Neural cell (in vitro differentiated cells): ENCODE measurements around the gene CDH12. TPM values are rescaled to one million over a fixed set of nuclear protein-coding genes. Genes with fewer than 3 reads are reported as not detected.

ENCODE experiments used
- H2AFZ ChIP-seq: fragments of 200-600, 300-800 bp; sonication (generic), shearing (Covaris generic); 2 replicates; pipeline ENCODE4 v1.6.0; 2014; ENCODE audit warnings: low read depth, mild to moderate bottlenecking, antibody characterized with exemption, low read length, moderate library complexity
- H3F3A ChIP-seq: fragments of 200-600 bp; shearing (Covaris generic); 2 replicates; pipeline ENCODE4 v1.6.1; 2016; ENCODE audit warnings: mild to moderate bottlenecking, moderate library complexity, mixed read lengths, antibody characterized with exemption, low read length; ENCODE audit not compliant: insufficient read depth, poor library complexity, severe bottlenecking
- H3K27ac ChIP-seq: fragments of 200-600, 300-800 bp; sonication (generic), shearing (Covaris generic); 2 replicates; pipeline ENCODE4 v1.5.1; 2014; ENCODE audit warnings: mild to moderate bottlenecking, low read length, moderate library complexity
- H3K27me3 ChIP-seq: fragments of 300-800, 200-600 bp; sonication (generic), shearing (Covaris generic); 2 replicates; pipeline ENCODE4 v1.6.0; 2014; ENCODE audit warnings: mild to moderate bottlenecking, low read depth, low read length, moderate library complexity; ENCODE audit not compliant: insufficient read depth
- H3K36me3 ChIP-seq: fragments of 300-800, 200-600 bp; sonication (generic), shearing (Covaris generic); 2 replicates; pipeline ENCODE4 v1.5.1; 2014; ENCODE audit warnings: mild to moderate bottlenecking, antibody characterized with exemption, low read length, moderate library complexity; ENCODE audit not compliant: insufficient read depth
- H3K4me2 ChIP-seq: fragments of 300-800, 200-600 bp; sonication (generic), shearing (Covaris generic); 2 replicates; pipeline ENCODE4 v1.6.0; 2014; ENCODE audit warnings: mild to moderate bottlenecking, low read length
- H3K4me3 ChIP-seq: fragments of 300-800, 200-600 bp; sonication (generic), shearing (Covaris generic); 2 replicates; pipeline ENCODE4 v1.5.1; 2014; ENCODE audit warnings: mild to moderate bottlenecking, low read length, moderate library complexity
- H3K79me2 ChIP-seq: fragments of 200-600 bp; shearing (Covaris generic); replicated peaks from 2 replicates; pipeline ENCODE4 v1.6.0; 2014; ENCODE audit warnings: mild to moderate bottlenecking, low read length, moderate library complexity; ENCODE audit not compliant: insufficient read depth
- H3K9ac ChIP-seq: fragments of 300-800, 200-600 bp; sonication (generic), shearing (Covaris generic); 2 replicates; pipeline ENCODE4 v1.6.1; 2016; ENCODE audit warnings: mild to moderate bottlenecking, low read length, mixed read lengths
- H3K9me2 ChIP-seq: fragments of 200-600 bp; shearing (Covaris generic); 2 replicates; pipeline ENCODE4 v1.6.1; 2016; ENCODE audit warnings: mild to moderate bottlenecking, low read length, mixed read lengths; ENCODE audit not compliant: insufficient read depth
- H3K9me3 ChIP-seq: fragments of 200-600, 300-800 bp; sonication (generic), shearing (Covaris generic); 2 replicates; pipeline ENCODE4 v1.6.1; 2016; ENCODE audit warnings: mild to moderate bottlenecking, mixed run types, low read length, moderate library complexity, mixed read lengths
- H4K20me1 ChIP-seq: fragments of 200-600 bp; shearing (Covaris generic); 2 replicates; pipeline ENCODE4 v1.6.1; 2016; ENCODE audit warnings: mild to moderate bottlenecking, mixed run types; ENCODE audit not compliant: insufficient read depth
- EP300 ChIP-seq: fragments of 450-650 bp; conservative IDR thresholded peaks from 2 replicates; pipeline ENCODE4 v1.6.1; 2014; ENCODE audit warnings: antibody characterized with exemption, mild to moderate bottlenecking, moderate library complexity; ENCODE audit not compliant: poor library complexity, severe bottlenecking
- EZH2 ChIP-seq: fragments of 200-600, 300-800 bp; shearing (Covaris generic), sonication (generic); IDR thresholded peaks from 2 replicates; pipeline ENCODE4 v1.6.1; 2014; ENCODE audit warnings: antibody characterized with exemption, low read length, borderline replicate concordance, mild to moderate bottlenecking; ENCODE audit not compliant: insufficient read depth, poor library complexity, severe bottlenecking
- MXI1 ChIP-seq: fragments of 450-650 bp; conservative IDR thresholded peaks from 2 replicates; pipeline ENCODE4 v1.6.1; 2014; ENCODE audit warnings: antibody characterized with exemption, mild to moderate bottlenecking; ENCODE audit not compliant: poor library complexity, severe bottlenecking
- POLR2AphosphoS5 ChIP-seq: IDR thresholded peaks from 2 replicates; pipeline ENCODE4 v1.6.1; 2012
- RAD21 ChIP-seq: fragments of 450-650 bp; conservative IDR thresholded peaks from 2 replicates; pipeline ENCODE4 v1.6.1; 2014; ENCODE audit warnings: antibody characterized with exemption, mild to moderate bottlenecking, moderate library complexity
- SMC3 ChIP-seq: fragments of 450-650 bp; conservative IDR thresholded peaks from 2 replicates; pipeline ENCODE4 v1.6.1; 2014; ENCODE audit warnings: antibody characterized with exemption, mild to moderate bottlenecking, moderate library complexity; ENCODE audit not compliant: poor library complexity
- TAF1 ChIP-seq: IDR thresholded peaks from 2 replicates; pipeline ENCODE4 v1.6.1; 2012; ENCODE audit warnings: low read depth
- polyA plus RNA-seq: library from polyadenylated mRNA; depleted of rRNA; stranded (reverse); fragments of >200 nt; gene quantifications from 2 replicates; pipeline ENCODE4 v1.2.3, GENCODE V29; 2014
- TF ChIP-seq, protein P1 (sequence below): IDR thresholded peaks from 2 replicates; pipeline ENCODE4 v1.6.1; 2012; ENCODE audit warnings: borderline replicate concordance
- TF ChIP-seq, protein P2 (sequence below): fragments of 450-650 bp; IDR thresholded peaks from 2 replicates; pipeline ENCODE4 v1.5.1; 2014; ENCODE audit warnings: antibody characterized with exemption, mild to moderate bottlenecking, moderate library complexity; ENCODE audit not compliant: poor library complexity, severe bottlenecking

Gene CDH12
- polyA plus RNA-seq, 1 donor from 2014 or later, result 2.1 TPM

DNA sequence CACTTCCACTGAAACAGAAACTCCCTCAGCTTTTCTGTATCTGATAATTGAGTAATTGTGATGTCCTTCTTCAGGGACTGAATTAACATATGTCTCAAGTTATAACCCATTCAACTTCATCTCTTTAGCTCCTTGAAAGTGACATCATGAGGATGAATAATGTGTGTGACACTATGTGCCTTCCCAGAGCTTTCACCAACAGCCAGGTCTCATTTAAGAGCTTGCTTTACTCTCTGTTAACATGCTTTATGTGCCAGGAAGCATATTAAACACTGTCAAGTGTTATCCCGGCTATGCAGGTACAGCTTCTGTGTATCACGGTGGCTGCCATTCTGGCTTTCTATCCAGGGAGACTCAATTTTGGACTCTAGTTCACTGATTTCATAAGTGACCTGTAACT, 799.9 kb downstream of the CDH12 start:
- Histone ChIP-seq H2AFZ (no peak overlapping the region), H4K20me1 (no peaks in the 10 kb centered on the region), H3K27me3 (no peaks in the 10 kb centered on the region), H3K27ac (no peak overlapping the region), H3F3A (no peaks in the 10 kb centered on the region), H3K9me3 (no peaks in the 10 kb centered on the region), H3K9me2 (no peaks in the 10 kb centered on the region), H3K4me3 (no peak overlapping the region), H3K79me2 (no peaks in the 10 kb centered on the region), H3K4me2 (no peak overlapping the region), H3K9ac (no peak overlapping the region), H3K36me3 (no peaks in the 10 kb centered on the region)
- TF ChIP-seq MXI1 (no peak), SMC3 (no peak), EZH2 (no peak), EP300 (no peak), POLR2AphosphoS5 (no peak), TAF1 (no peak), RAD21 (no peak)
- TF ChIP-seq, protein P1, sequence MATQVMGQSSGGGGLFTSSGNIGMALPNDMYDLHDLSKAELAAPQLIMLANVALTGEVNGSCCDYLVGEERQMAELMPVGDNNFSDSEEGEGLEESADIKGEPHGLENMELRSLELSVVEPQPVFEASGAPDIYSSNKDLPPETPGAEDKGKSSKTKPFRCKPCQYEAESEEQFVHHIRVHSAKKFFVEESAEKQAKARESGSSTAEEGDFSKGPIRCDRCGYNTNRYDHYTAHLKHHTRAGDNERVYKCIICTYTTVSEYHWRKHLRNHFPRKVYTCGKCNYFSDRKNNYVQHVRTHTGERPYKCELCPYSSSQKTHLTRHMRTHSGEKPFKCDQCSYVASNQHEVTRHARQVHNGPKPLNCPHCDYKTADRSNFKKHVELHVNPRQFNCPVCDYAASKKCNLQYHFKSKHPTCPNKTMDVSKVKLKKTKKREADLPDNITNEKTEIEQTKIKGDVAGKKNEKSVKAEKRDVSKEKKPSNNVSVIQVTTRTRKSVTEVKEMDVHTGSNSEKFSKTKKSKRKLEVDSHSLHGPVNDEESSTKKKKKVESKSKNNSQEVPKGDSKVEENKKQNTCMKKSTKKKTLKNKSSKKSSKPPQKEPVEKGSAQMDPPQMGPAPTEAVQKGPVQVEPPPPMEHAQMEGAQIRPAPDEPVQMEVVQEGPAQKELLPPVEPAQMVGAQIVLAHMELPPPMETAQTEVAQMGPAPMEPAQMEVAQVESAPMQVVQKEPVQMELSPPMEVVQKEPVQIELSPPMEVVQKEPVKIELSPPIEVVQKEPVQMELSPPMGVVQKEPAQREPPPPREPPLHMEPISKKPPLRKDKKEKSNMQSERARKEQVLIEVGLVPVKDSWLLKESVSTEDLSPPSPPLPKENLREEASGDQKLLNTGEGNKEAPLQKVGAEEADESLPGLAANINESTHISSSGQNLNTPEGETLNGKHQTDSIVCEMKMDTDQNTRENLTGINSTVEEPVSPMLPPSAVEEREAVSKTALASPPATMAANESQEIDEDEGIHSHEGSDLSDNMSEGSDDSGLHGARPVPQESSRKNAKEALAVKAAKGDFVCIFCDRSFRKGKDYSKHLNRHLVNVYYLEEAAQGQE, result no peak
- TF ChIP-seq, protein P2, sequence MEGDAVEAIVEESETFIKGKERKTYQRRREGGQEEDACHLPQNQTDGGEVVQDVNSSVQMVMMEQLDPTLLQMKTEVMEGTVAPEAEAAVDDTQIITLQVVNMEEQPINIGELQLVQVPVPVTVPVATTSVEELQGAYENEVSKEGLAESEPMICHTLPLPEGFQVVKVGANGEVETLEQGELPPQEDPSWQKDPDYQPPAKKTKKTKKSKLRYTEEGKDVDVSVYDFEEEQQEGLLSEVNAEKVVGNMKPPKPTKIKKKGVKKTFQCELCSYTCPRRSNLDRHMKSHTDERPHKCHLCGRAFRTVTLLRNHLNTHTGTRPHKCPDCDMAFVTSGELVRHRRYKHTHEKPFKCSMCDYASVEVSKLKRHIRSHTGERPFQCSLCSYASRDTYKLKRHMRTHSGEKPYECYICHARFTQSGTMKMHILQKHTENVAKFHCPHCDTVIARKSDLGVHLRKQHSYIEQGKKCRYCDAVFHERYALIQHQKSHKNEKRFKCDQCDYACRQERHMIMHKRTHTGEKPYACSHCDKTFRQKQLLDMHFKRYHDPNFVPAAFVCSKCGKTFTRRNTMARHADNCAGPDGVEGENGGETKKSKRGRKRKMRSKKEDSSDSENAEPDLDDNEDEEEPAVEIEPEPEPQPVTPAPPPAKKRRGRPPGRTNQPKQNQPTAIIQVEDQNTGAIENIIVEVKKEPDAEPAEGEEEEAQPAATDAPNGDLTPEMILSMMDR, result no peak

DNA sequence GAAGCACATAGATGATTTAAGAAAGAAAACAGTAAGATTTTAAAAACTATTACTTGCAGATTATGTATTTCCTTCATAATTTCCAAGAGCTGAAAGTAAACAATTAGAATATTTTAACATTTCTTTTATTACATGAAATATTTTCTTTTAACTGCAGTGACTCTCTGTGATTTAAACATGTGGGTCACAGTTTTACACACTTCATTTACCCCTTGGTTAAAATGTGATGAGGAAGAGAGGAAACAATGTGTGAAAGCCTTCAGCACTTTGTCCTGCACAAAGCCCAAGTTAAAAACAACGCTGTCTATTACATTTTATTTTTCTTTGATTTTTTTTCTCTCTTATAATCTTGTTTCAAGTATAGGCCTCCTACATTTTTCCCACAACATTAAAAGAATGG, 801.3 kb downstream of the CDH12 start:
- H3K9ac ChIP-seq, result no peak overlapping the region
- no peaks in the 10 kb centered on the region for H3K36me3 ChIP-seq
- H3K27me3 ChIP-seq, result no peaks in the 10 kb centered on the region
- H3K9me3 ChIP-seq, result no peaks in the 10 kb centered on the region
- H3K4me2 ChIP-seq, result no peak overlapping the region
- no peak overlapping the region for H3K4me3 ChIP-seq
- H3K9me2 ChIP-seq, result no peaks in the 10 kb centered on the region
- no peaks in the 10 kb centered on the region for H4K20me1 ChIP-seq
- no peak overlapping the region for H3K27ac ChIP-seq
- H3K79me2 ChIP-seq, result no peaks in the 10 kb centered on the region
- no peaks in the 10 kb centered on the region for H3F3A ChIP-seq
- no peak for TF ChIP-seq EP300
- no peak overlapping the region for H2AFZ ChIP-seq

DNA sequence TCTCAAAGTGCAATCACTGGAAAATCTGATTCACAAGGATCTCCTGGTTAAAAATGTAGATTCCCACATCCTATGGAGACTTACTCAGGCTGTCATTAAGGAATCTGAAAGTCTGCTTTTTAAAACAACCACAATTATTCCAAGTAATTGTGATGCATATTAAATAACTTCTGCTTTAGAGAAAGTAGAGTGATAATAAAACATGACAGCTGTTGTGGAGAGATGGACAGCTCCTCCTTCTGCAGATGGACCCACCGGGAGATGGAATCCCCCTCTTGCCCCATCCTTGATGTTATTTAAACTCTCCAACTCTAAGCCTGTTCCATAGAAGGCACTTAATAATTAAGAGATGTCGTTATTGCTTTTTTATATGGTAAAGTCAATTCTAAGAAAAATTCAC, 802.2 kb downstream of the CDH12 start:
- Histone ChIP-seq H3K4me3 (no peak overlapping the region), H3K9ac (no peak overlapping the region), H3K9me2 (no peaks in the 10 kb centered on the region), H3K4me2 (no peak overlapping the region), H3K27me3 (no peaks in the 10 kb centered on the region), H2AFZ (no peak overlapping the region), H3K27ac (no peak overlapping the region), H3K79me2 (no peaks in the 10 kb centered on the region), H3K36me3 (no peaks in the 10 kb centered on the region), H3K9me3 (no peaks in the 10 kb centered on the region), H3F3A (no peaks in the 10 kb centered on the region), H4K20me1 (no peaks in the 10 kb centered on the region)
- TF ChIP-seq EP300 (no peak), POLR2AphosphoS5 (no peak), MXI1 (no peak), TAF1 (no peak), EZH2 (no peak), SMC3 (no peak)
- TF ChIP-seq, protein P1, result no peak
